BE2C (cell line): ENCODE results near the gene AQP3.
"Not testable (repeated sequence)": the region's sequence is repeated elsewhere in the genome, so short reads cannot be mapped to it uniquely, and the experiment has no call there.

Experiments used
- DNase-seq: peaks from one replicate; pipeline ENCODE4 v3.0.0-alpha.2; 2020
- H3K27me3 ChIP-seq: fragments of 250-450 bp; sonication (Bioruptor Pico); 2 replicates; pipeline ENCODE4 v1.5.1; 2020; ENCODE audit warnings: mild to moderate bottlenecking
- H3K36me3 ChIP-seq: fragments of 250-450 bp; sonication (Bioruptor Pico); 2 replicates; pipeline ENCODE4 v1.5.1; 2020; ENCODE audit warnings: mild to moderate bottlenecking
- H3K4me1 ChIP-seq: fragments of 250-450 bp; sonication (Bioruptor Pico); 2 replicates; pipeline ENCODE4 v1.5.1; 2020
- H3K4me3 ChIP-seq: 2 replicates; pipeline ENCODE4 v1.5.1; 2011; ENCODE audit warnings: low read depth, low read length
- H3K9me3 ChIP-seq: fragments of 250-450 bp; sonication (Bioruptor Pico); 2 replicates; pipeline ENCODE4 v1.5.1; 2020
- CTCF ChIP-seq: IDR thresholded peaks from 2 replicates; pipeline ENCODE4 v1.5.1; 2012; ENCODE audit warnings: mild to moderate bottlenecking, low read depth, low read length

AQP3 gene

GRCh38 chr9:33459115-33459514 is 11.7 kb upstream of the AQP3 start:
- Histone ChIP-seq H3K4me1 (peaks cover 10% of the 10 kb centered on the region), H3K36me3 (peaks cover 41% of the 10 kb centered on the region), H3K9me3 (no peaks in the 10 kb centered on the region), H3K27me3 (no peaks in the 10 kb centered on the region), H3K4me3 (no peak overlapping the region)
- no peak for TF ChIP-seq CTCF
- DNase-seq: no peak

GRCh38 chr9:33458444-33458843 is 11.1 kb upstream of the AQP3 start:
- Histone ChIP-seq H3K4me3 (no peak overlapping the region), H3K9me3 (no peaks in the 10 kb centered on the region), H3K36me3 (peaks cover 34% of the 10 kb centered on the region), H3K4me1 (peaks cover 10% of the 10 kb centered on the region), H3K27me3 (no peaks in the 10 kb centered on the region)
- no peak for DNase-seq
- no peak for TF ChIP-seq CTCF

- no peak for DNase-seq
- Histone ChIP-seq H3K36me3 (peaks cover 12% of the 10 kb centered on the region), H3K9me3 (no peaks in the 10 kb centered on the region), H3K4me3 (no peak overlapping the region), H3K27me3 (no peaks in the 10 kb centered on the region), H3K4me1 (peaks cover 14% of the 10 kb centered on the region)
- TF ChIP-seq CTCF: no peak
Observed at GRCh38 chr9:33455945-33456344, 8.6 kb upstream of the AQP3 start.

GRCh38 chr9:33455456-33455855 is 8.1 kb upstream of the AQP3 start:
- H3K9me3 ChIP-seq, H3K27me3 ChIP-seq, DNase-seq, H3K4me3 ChIP-seq, H3K36me3 ChIP-seq: not testable (repeated sequence)
- peaks cover 14% of the 10 kb centered on the region for H3K4me1 ChIP-seq

GRCh38 chr9:33454661-33455026 is 7.3 kb upstream of the AQP3 start:
- peaks cover 14% of the 10 kb centered on the region for H3K4me1 ChIP-seq

GRCh38 chr9:33453999-33454660 is 6.7 kb upstream of the AQP3 start:
- no peak for TF ChIP-seq CTCF
- Histone ChIP-seq H3K9me3 (no peaks in the 10 kb centered on the region), H3K4me3 (no peak overlapping the region), H3K36me3 (peaks cover under 1% of the 10 kb centered on the region; the same call in 1 of the 2 replicates), H3K4me1 (peaks cover 14% of the 10 kb centered on the region), H3K27me3 (no peaks in the 10 kb centered on the region)
- no peak for DNase-seq

More at GRCh38 chr9:33454661-33455026, 7.3 kb upstream of the AQP3 start:
- not testable (repeated sequence) for H3K36me3 ChIP-seq, H3K9me3 ChIP-seq, H3K27me3 ChIP-seq, H3K4me3 ChIP-seq
- peak; percentile 81 for DNase-seq

- no peak for DNase-seq
- no peak for TF ChIP-seq CTCF
- no peaks in the 10 kb centered on the region for H3K27me3 ChIP-seq
- no peak overlapping the region for H3K4me3 ChIP-seq
- H3K36me3 ChIP-seq: no peaks in the 10 kb centered on the region
- H3K4me1 ChIP-seq: peaks cover 8% of the 10 kb centered on the region
- H3K9me3 ChIP-seq: no peaks in the 10 kb centered on the region
Observed at GRCh38 chr9:33453286-33453860, 6.0 kb upstream of the AQP3 start.
